HCT116 (cell line): ENCODE data around the gene INCENP. TPM values are rescaled to one million over a fixed set of nuclear protein-coding genes. Genes with fewer than 3 reads are reported as not detected.

Experiments
- ATAC-seq: fragments of 200-7000 bp; cut with Tn5 transposase; 2 replicates; pipeline ENCODE4 v1.9.1; 2020; ENCODE audit warnings: mild to moderate bottlenecking, moderate library complexity
- BruUV-seq: library from RNA; stranded (reverse); fragments of 400-500 nt; replicated peaks from 2 replicates; lab custom pipeline; 2021; lab: Mats Ljungman, UMichigan
- CTCF ChIA-PET: fragments of 300-600 bp; sonication (Branson Sonifier 250); formaldehyde crosslinking; loops from one replicate; lab custom pipeline; 2021; ENCODE audit warnings: antibody characterized with exemption; lab: Charles Lee
- POLR2A ChIA-PET: fragments of 300-600, 350-600 bp; sonication (Branson Sonifier 250); formaldehyde crosslinking; loops from one replicate; lab custom pipeline; 2021; ENCODE audit warnings: antibody characterized with exemption; lab: Charles Lee
- RAD21 ChIA-PET, 2 experiments: fragments of 300-600 bp; sonication (Branson Sonifier 250); formaldehyde crosslinking; loops; one replicate each; lab custom pipeline; 2023; ENCODE audit warnings: low total read pairs in 2 of 2; ENCODE audit not compliant: uncharacterized antibody in 2 of 2, unreplicated experiment in 2 of 2, low non-redundant PET in 1 of 2; lab: Charles Lee
- DNase-seq: peaks from one replicate; pipeline ENCODE4 v3.0.0-alpha.2; 2010; ENCODE audit warnings: low read depth, low spot score
- H2AFZ ChIP-seq: fragments of 200-600 bp; shearing (Covaris generic), sonication (generic); 2 replicates; pipeline ENCODE4 v1.6.1; 2017; ENCODE audit warnings: low read depth, mixed run types, mixed read lengths, antibody characterized with exemption, low read length; ENCODE audit not compliant: poor library complexity, severe bottlenecking
- H3K27ac ChIP-seq: 2 replicates; pipeline ENCODE4 v1.5.1; 2012; ENCODE audit warnings: low read depth, low read length
- H3K27me3 ChIP-seq: fragments of 200-600 bp; sonication (generic); 2 replicates; pipeline ENCODE4 v1.6.1; 2016; ENCODE audit warnings: mixed run types, low read length, mixed read lengths; ENCODE audit not compliant: insufficient read depth
- H3K36me3 ChIP-seq, 2 experiments: fragments of 200-500 bp in 1 of 2; fragments of 200-600 bp in 1 of 2; sonication (Bioruptor generic) in 1 of 2; sonication (generic) in 1 of 2; 2 replicates each; pipeline versions ENCODE4 v1.5.1 to v1.6.1; 2014 to 2016; ENCODE audit warnings: low read length in 2 of 2, inconsistent platforms in 1 of 2, mixed read lengths in 1 of 2, mixed run types in 1 of 2; ENCODE audit not compliant: insufficient read depth in 2 of 2, control insufficient read depth in 1 of 2
- H3K4me1 ChIP-seq, 2 experiments: fragments of 200-600 bp in 1 of 2; sonication (generic) in 1 of 2; 2 replicates each; pipeline versions ENCODE4 v1.5.1 to v1.6.1; 2012 to 2017; ENCODE audit warnings: low read length in 2 of 2, inconsistent platforms in 1 of 2, mild to moderate bottlenecking in 1 of 2, mixed read lengths in 1 of 2, mixed run types in 1 of 2, moderate library complexity in 1 of 2; ENCODE audit not compliant: insufficient read depth in 2 of 2, control insufficient read depth in 1 of 2
- H3K4me2 ChIP-seq: fragments of 200-600 bp; sonication (generic); 2 replicates; pipeline ENCODE4 v1.6.1; 2017; ENCODE audit warnings: mixed run types, low read length, mixed read lengths
- H3K4me3 ChIP-seq, 2 experiments: fragments of 200-600 bp in 1 of 2; sonication (generic) in 1 of 2; replicated peaks in 1 of 2; 2 replicates each; pipeline ENCODE4 v1.5.1; 2011 to 2016; ENCODE audit warnings: low read length in 2 of 2, control low read depth in 1 of 2, low read depth in 1 of 2, mild to moderate bottlenecking in 1 of 2, mixed read lengths in 1 of 2, mixed run types in 1 of 2
- H3K79me2 ChIP-seq: fragments of 200-600 bp; sonication (generic); 2 replicates; pipeline ENCODE4 v1.6.1; 2017; ENCODE audit warnings: mild to moderate bottlenecking, mixed run types, low read length, moderate library complexity, mixed read lengths; ENCODE audit not compliant: insufficient read depth
- H3K9ac ChIP-seq: fragments of 200-600 bp; sonication (generic); 2 replicates; pipeline ENCODE4 v1.6.1; 2016; ENCODE audit warnings: low read length, mixed read lengths
- H3K9me2 ChIP-seq: fragments of 200-600 bp; sonication (generic), shearing (Covaris generic); 2 replicates; pipeline ENCODE4 v1.6.1; 2017; ENCODE audit warnings: mixed run types, mild to moderate bottlenecking, moderate library complexity; ENCODE audit not compliant: insufficient read depth
- H3K9me3 ChIP-seq, 2 experiments: fragments of 200-500 bp in 1 of 2; fragments of 200-600 bp in 1 of 2; sonication (Bioruptor generic) in 1 of 2; sonication (generic) in 1 of 2; 2 replicates each; pipeline ENCODE4 v1.6.1; 2014 to 2017; ENCODE audit warnings: low read length in 2 of 2, mixed read lengths in 2 of 2, inconsistent platforms in 1 of 2, low read depth in 1 of 2, mild to moderate bottlenecking in 1 of 2, mixed run types in 1 of 2, moderate library complexity in 1 of 2; ENCODE audit not compliant: control insufficient read depth in 1 of 2, insufficient read depth in 1 of 2
- H4K20me1 ChIP-seq: fragments of 200-600 bp; sonication (generic), shearing (Covaris generic); 2 replicates; pipeline ENCODE4 v1.6.1; 2017; ENCODE audit warnings: mixed run types, mild to moderate bottlenecking, moderate library complexity; ENCODE audit not compliant: insufficient read depth
- CBX3 ChIP-seq: IDR thresholded peaks from 2 replicates; pipeline ENCODE4 v1.6.1; 2012; ENCODE audit warnings: low read depth
- EGR1 ChIP-seq: IDR thresholded peaks from 2 replicates; pipeline ENCODE4 v1.6.1; 2012; ENCODE audit warnings: low read depth
- ELF1 ChIP-seq: IDR thresholded peaks from 2 replicates; pipeline ENCODE4 v1.6.1; 2012; ENCODE audit warnings: low read depth, borderline replicate concordance
- EZH2 ChIP-seq: fragments of 200-600 bp; sonication (generic); IDR thresholded peaks from 2 replicates; pipeline ENCODE4 v1.6.1; 2017; ENCODE audit warnings: antibody characterized with exemption, mixed run types
- EZH2phosphoT487 ChIP-seq: fragments of 200-600 bp; IDR thresholded peaks from 2 replicates; pipeline ENCODE4 v1.6.1; 2018; ENCODE audit warnings: antibody characterized with exemption, borderline replicate concordance
- FOSL1 ChIP-seq: IDR thresholded peaks from 2 replicates; pipeline ENCODE4 v1.6.1; 2012; ENCODE audit warnings: low read depth
- JUND ChIP-seq: IDR thresholded peaks from 2 replicates; pipeline ENCODE4 v1.6.1; 2012
- POLR2A ChIP-seq: IDR thresholded peaks from 2 replicates; pipeline ENCODE4 v1.7.0; 2011; ENCODE audit warnings: borderline replicate concordance; ENCODE audit not compliant: insufficient read depth, insufficient read length; ENCODE audit errors: extremely low read depth
- POLR2AphosphoS5 ChIP-seq: IDR thresholded peaks from 2 replicates; pipeline ENCODE4 v1.6.1; 2011; ENCODE audit warnings: mild to moderate bottlenecking, low read depth, low read length, moderate library complexity
- RAD21 ChIP-seq: IDR thresholded peaks from 2 replicates; pipeline ENCODE4 v1.6.1; 2012; ENCODE audit warnings: low read depth, mild to moderate bottlenecking
- SIN3A ChIP-seq: IDR thresholded peaks from 2 replicates; pipeline ENCODE4 v1.6.1; 2012; ENCODE audit warnings: low read depth
- SP1 ChIP-seq: IDR thresholded peaks from 2 replicates; pipeline ENCODE4 v1.6.1; 2012; ENCODE audit warnings: low read depth
- SRF ChIP-seq: IDR thresholded peaks from 2 replicates; pipeline ENCODE4 v1.6.1; 2012; ENCODE audit warnings: low read depth
- TCF7L2 ChIP-seq: IDR thresholded peaks from 2 replicates; pipeline ENCODE4 v1.7.0; 2011; ENCODE audit warnings: borderline replicate concordance, inconsistent platforms; ENCODE audit not compliant: insufficient read depth, insufficient read length; ENCODE audit errors: extremely low read depth
- ZFX ChIP-seq: fragments of 450-650 bp; IDR thresholded peaks from 2 replicates; pipeline ENCODE4 v1.6.1; 2017
- ZNF274 ChIP-seq: fragments of 200-500 bp; sonication (Bioruptor generic); IDR thresholded peaks from 2 replicates; pipeline ENCODE4 v1.6.1; 2014; ENCODE audit warnings: mild to moderate bottlenecking, low read depth, low read length, inconsistent platforms
- intact Hi-C: fragments of 100-400 bp; cut with micrococcal nuclease; formaldehyde crosslinking; loops from 2 replicates; pipeline ENCODE4 v1.10.0; 2022
- total RNA-seq: library from RNA; stranded (reverse); gene quantifications from one replicate; pipeline ENCODE4 v1.2.1, GENCODE V29; 2021; ENCODE audit not compliant: unreplicated experiment
- TF ChIP-seq, protein P1 (sequence below): IDR thresholded peaks from 2 replicates; pipeline ENCODE4 v1.6.1; 2011; ENCODE audit warnings: mild to moderate bottlenecking, low read length, moderate library complexity; ENCODE audit not compliant: insufficient replicate concordance; ENCODE audit errors: extremely low read depth
- TF ChIP-seq, protein P2 (sequence below): IDR thresholded peaks from 2 replicates; pipeline ENCODE4 v1.6.1; 2012
- TF ChIP-seq, protein P3 (sequence below): IDR thresholded peaks from 2 replicates; pipeline ENCODE4 v1.6.1; 2012; ENCODE audit warnings: low read depth

The INCENP gene
- total RNA-seq, 1 experiment from 2014 or later, result 118 TPM

DNA sequence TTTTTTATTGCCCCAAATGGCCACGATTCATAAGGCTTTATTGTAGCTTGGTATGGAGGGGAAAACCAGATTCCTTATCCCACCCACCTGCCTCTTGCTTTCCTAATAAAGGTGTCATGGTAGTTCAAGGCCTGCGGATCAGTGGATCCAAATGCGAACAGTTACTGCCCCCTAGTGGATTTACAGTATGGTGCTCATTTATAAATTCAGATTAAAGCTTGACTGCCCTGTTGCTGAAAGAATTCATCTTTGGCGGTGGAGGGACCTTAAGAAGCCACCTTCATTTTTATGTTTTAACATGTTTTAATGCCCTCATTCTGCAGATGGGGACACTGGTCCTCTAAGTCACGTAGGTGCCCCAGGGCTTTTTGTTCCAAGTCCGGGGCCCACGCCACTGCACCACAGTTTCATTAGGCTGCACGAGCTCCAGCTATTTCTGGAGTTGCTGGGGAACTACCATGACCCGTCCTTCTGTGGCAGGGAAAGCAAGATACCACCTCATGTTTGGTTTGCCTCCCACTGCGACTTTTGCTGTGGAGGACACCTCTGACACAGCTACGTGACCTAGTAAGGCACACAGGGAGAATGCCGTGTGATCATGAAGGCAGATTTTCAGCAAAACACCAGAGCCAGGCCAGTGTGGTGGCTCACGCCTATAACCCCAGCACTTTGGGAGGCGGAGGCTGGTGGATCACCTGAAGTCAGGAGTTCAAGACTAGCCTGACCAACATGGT lies 15.6 kb upstream of the INCENP start (continued):
- TF ChIP-seq JUND, result no peak
- TF ChIP-seq TCF7L2, result no peak
- peak; percentile 95 for TF ChIP-seq RAD21
- TF ChIP-seq, protein P1, sequence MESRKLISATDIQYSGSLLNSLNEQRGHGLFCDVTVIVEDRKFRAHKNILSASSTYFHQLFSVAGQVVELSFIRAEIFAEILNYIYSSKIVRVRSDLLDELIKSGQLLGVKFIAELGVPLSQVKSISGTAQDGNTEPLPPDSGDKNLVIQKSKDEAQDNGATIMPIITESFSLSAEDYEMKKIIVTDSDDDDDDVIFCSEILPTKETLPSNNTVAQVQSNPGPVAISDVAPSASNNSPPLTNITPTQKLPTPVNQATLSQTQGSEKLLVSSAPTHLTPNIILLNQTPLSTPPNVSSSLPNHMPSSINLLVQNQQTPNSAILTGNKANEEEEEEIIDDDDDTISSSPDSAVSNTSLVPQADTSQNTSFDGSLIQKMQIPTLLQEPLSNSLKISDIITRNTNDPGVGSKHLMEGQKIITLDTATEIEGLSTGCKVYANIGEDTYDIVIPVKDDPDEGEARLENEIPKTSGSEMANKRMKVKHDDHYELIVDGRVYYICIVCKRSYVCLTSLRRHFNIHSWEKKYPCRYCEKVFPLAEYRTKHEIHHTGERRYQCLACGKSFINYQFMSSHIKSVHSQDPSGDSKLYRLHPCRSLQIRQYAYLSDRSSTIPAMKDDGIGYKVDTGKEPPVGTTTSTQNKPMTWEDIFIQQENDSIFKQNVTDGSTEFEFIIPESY, result no peak
- TF ChIP-seq EZH2, result no peak

DNA sequence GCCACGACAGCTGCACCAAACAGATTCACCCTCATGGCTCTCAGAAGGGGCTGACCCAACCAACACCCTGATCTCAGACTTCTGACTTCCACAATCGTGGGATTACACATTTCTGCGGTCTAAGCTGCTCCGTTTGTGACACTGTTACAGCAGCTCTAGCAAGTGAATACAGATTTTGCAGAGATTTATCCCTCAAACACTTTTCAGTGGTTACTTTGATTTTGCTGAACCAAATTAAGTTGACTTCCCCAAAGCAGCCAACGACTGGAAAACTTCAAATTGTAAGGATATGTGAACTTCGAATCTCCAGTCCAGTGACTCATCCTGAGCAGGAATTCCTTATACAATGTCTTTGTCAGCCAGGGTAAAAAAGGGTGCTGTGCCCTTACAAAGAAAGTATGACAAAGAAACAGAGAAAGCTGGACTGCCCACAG lies 14.8 kb upstream of the INCENP start:
- ChIA-PET CTCF (interaction anchor here (0.9 to 4.9 kb wide), 11 partner anchors 27 to 362 kb away, joined by 3 to 111 read pairs (median 17); partner anchors contain the start of genes BEST1 and FADS3), POLR2A (interaction anchor here (1.6 to 1.7 kb wide), 2 partner anchors 294 to 312 kb away, joined by 5 to 6 read pairs; no protein-coding TSS in a partner anchor), RAD21 (interaction anchor here in 1 of 2 experiments (2.1 kb wide), 1 partner anchor 211 kb away, joined by 11 read pairs; no protein-coding TSS in a partner anchor)
- Histone ChIP-seq H3K27ac (no peak overlapping the region), H3K4me1 (no peaks in the 10 kb centered on the region; a peak in 1 of 4 replicates), H3K9me3 (no peaks in the 10 kb centered on the region), H3K9me2 (no peaks in the 10 kb centered on the region), H3K9ac (no peak overlapping the region), H3K4me2 (no peak overlapping the region), H3K36me3 (no peaks in the 10 kb centered on the region), H3K27me3 (no peaks in the 10 kb centered on the region), H3K4me3 (no peak overlapping the region), H4K20me1 (no peaks in the 10 kb centered on the region), H3K79me2 (no peaks in the 10 kb centered on the region), H2AFZ (no peak overlapping the region)
- DNase-seq (no peak), ATAC-seq (no peak)
- intact Hi-C loops, result loop anchor here (1.0 to 5.0 kb wide), 5 partner anchors 57 to 362 kb away; no protein-coding TSS in a partner anchor
- no TSS peak for BruUV-seq
- TF ChIP-seq CBX3 (no peak), SIN3A (no peak), FOSL1 (no peak), POLR2A (no peak), ZFX (no peak), EZH2 (no peak), JUND (no peak), EZH2phosphoT487 (no peak), POLR2AphosphoS5 (no peak), EGR1 (no peak), ZNF274 (no peak), ELF1 (no peak), RAD21 (no peak), SP1 (no peak), SRF (no peak)
- TF ChIP-seq, protein P2, sequence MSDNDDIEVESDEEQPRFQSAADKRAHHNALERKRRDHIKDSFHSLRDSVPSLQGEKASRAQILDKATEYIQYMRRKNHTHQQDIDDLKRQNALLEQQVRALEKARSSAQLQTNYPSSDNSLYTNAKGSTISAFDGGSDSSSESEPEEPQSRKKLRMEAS, result no peak
- TF ChIP-seq, protein P3, sequence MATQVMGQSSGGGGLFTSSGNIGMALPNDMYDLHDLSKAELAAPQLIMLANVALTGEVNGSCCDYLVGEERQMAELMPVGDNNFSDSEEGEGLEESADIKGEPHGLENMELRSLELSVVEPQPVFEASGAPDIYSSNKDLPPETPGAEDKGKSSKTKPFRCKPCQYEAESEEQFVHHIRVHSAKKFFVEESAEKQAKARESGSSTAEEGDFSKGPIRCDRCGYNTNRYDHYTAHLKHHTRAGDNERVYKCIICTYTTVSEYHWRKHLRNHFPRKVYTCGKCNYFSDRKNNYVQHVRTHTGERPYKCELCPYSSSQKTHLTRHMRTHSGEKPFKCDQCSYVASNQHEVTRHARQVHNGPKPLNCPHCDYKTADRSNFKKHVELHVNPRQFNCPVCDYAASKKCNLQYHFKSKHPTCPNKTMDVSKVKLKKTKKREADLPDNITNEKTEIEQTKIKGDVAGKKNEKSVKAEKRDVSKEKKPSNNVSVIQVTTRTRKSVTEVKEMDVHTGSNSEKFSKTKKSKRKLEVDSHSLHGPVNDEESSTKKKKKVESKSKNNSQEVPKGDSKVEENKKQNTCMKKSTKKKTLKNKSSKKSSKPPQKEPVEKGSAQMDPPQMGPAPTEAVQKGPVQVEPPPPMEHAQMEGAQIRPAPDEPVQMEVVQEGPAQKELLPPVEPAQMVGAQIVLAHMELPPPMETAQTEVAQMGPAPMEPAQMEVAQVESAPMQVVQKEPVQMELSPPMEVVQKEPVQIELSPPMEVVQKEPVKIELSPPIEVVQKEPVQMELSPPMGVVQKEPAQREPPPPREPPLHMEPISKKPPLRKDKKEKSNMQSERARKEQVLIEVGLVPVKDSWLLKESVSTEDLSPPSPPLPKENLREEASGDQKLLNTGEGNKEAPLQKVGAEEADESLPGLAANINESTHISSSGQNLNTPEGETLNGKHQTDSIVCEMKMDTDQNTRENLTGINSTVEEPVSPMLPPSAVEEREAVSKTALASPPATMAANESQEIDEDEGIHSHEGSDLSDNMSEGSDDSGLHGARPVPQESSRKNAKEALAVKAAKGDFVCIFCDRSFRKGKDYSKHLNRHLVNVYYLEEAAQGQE, result no peak
